ENCODE results near the gene KCNIP3.

- no peak for TF ChIP-seq CTCF (conservative IDR thresholded peaks at IDR 0.05)
- TF ChIP-seq ZFX (IDR thresholded peaks at IDR 0.05), result no peak
Observed at GRCh38 chr2:95387358-95387757, 90.2 kb downstream of the KCNIP3 start.

All from C4-2B (cell line).